NCI-H446 treated with DMSO at 0.1 percent for 48 hours (cell line): ENCODE measurements around the gene MEG3.

Experiments used
- DNase-seq: peaks from one replicate; lab custom pipeline; 2025; lab: John Stamatoyannopoulos, UW

MEG3 gene

DNA sequence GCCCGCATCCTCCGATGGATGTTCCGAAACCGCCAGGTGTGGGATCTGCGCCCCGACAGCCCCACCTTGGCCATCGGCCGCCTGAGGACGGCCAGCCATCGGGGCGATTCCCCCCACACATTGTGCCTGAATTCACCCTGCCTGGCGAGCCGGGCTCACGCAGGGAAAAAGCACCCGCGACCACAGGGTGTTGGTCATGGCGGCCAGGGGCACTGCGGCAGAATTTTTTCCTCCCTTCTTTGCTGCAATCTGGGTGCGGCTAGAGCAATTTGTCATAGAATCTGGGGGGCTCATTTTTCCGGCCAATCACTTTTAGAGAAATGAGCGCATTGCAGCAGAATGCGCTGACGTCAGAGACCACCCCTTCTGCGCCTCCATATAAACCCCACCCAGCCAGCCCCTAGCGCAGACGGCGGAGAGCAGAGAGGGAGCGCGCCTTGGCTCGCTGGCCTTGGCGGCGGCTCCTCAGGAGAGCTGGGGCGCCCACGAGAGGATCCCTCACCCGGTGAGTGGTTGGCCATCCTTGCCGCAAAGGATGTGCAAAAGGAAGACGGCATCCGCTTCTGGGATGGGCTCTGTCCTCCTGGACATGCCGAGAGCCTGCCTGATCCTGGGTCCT, at the start of gene MEG3:
Gene MEG3 (plus strand): TSS at position 406 of the 619 bp plus-strand sequence.
- no peak for DNase-seq

DNA sequence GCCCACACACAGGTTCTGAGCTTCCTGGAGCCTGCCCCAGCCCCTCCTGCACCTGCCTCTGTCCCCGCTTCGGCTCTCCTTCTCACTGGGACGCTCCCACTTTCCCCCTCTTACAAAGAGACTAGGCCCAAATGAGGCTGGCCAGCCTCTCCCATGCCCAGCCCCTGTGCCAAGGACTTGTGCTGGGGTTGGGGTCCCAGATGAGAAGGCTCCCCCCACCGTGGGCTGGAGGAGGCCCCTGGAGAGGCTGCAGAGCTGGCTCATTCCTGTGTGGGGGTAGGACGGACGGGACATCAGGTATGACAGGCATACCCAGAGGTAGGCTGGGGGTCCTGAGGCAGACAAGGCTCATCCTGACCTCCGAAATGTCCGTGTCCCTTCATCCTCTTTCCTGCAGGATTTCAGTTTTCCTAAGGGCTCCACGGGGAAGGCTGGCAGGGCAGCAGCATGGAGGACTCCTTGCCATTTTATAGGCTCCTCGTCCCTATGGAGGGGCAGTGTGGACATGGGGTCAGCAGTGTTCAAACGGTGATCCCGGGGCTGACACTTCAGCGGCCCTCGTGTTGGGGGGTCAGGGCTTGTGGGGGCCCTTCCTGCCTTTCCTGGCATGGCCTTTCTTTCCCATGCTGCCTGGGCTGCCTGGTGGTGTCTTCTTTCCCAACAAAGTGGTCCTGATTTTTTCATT, 49.1 kb upstream of the MEG3 start:
- no peak for DNase-seq

DNA sequence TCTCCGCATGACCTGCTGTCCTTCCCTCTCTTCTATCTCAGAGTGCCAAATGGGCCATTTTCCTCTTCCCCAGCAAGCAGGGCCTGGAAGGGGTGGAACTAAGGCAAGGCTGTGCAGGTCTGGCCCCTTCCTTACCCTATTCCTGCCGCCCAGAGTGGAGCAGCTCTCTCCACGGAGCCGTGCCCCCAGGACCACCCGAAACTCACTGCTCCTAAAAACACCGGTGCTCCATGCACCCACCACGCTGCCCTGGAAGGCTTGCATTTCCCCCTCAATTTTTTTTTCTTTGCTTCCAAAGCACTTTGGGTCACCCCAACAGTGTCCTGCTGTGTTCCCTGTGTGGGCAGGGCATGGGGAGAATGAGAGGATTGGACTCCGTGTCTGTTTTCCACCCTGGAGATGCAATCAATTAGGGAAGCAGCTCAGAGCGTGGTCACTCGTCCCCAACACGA, 48.5 kb upstream of the MEG3 start:
- no peak for DNase-seq

DNA sequence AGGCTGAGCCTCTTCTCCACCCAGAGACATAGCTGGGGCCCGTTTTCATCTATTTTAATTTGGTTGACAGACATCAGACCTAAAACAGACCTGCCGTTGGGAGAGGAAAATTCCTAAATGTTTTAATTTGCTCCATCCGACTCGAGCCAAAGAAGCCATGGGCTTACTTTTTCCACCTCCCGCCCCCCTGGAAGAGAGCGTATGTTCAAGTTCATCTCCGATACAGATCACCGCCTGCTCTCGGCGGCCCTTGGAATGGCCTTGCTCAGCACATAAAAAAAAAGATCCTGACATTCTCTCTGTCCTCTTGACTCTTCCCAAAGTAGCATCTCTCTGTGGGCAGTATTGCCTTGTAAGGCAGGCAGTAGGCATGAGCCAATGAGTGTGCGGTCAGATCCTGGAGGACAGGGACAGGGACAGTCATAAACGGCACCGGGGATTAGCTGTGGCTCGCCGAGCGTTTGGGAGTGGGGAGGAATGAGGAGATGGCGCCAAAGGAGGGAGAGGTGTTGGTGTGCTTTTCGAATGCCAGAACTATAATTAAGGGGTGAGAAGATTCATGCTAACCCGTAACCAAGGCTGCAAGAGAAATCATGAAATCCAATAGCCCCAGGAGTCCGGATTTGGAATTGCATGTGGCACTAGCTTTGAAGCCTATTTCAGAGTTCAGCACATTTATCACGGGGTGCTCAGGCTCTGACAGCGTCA, 47.9 kb upstream of the MEG3 start:
- DNase-seq: no peak

DNA sequence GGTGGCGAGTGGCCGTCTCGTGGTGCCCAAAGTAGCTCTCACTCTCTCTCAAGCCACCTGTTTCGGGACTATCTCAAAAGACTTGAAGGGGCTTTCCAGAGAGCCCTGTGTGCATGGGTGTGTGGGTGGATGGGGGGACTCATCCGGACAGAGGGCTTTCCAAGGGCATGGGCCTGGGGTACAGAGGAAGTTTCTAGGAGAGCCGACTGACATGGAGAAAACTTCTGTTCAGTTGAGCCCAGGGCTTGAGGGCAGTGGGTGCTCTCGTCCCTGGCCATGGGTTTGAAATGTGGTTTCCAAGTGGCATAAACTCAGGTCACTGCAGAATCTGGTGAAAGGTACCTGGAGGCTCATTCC, 47.4 kb upstream of the MEG3 start:
- no peak for DNase-seq

DNA sequence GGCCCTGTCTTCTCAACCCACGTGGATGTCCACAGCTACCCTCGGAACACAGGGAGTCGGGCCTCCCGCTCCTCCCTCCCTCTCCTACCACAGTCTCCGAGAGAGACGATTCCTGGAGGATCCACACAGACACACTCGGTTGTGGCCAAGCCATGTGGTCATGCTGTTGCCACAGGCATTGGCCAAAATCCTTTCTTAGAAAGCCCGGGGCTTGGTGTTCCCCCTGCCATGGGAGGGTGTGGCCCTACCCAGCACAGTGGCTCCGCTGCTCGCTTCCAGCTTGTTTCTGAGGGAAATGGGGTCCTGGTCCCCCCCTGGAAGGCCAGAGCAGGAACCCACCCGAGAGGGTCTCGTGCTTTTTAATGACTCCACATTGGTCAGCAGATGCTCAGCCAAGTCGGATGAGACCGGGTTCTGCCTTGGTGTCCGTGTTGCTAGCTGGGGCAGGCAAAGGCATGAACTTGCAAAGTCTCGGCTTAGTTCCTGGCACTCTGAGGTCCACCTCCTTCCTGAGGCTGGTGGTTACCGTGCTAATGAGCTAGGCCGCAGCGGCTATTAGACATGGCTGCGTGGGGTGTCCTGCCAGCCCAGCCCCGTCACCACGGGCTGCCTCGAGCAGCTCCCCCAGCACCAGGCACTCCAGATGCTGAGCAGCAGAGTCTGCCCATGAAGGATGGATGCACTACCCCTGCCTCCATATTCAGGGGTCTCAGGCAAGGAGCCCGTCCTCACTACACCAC, 46.8 kb upstream of the MEG3 start:
- no peak for DNase-seq

DNA sequence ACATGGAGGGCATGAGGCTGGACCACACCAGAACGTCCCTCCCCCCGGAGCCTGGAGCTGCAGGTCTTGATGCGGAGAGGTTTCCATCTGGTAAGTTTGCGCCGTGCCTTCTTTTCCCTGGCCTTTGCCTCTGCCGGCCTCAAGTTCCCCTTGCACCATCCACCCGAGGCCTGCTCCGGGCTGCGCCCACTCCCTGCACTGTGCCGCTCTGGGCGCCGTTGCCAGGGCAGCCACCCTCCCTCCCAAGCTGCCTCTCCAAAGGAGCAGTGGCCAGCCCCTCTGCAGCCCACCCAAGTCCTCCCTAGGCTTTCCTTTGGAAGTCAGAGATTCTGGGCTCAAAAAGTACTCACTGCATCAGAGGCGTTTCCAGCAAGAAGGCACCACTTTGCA, 46.2 kb upstream of the MEG3 start:
- DNase-seq: no peak

DNA sequence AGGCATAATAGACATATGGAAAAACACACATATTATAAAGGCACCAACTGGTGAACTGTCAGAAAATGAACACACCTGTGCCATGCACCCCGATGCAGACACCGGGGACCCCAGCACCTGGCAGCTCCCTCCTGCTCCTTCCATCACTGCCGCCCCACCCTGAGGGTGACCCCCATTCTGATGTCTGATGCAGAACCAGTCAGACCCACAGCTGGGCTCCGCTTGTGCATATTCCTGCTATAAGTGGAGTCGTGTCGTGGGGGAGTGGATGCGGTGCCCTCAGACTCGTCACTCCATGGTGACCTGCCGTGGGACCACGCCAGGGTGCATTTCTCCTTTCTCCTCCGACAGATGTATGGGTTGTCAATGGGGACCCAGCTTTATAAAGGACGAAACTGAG, 45.7 kb upstream of the MEG3 start:
- DNase-seq: no peak

DNA sequence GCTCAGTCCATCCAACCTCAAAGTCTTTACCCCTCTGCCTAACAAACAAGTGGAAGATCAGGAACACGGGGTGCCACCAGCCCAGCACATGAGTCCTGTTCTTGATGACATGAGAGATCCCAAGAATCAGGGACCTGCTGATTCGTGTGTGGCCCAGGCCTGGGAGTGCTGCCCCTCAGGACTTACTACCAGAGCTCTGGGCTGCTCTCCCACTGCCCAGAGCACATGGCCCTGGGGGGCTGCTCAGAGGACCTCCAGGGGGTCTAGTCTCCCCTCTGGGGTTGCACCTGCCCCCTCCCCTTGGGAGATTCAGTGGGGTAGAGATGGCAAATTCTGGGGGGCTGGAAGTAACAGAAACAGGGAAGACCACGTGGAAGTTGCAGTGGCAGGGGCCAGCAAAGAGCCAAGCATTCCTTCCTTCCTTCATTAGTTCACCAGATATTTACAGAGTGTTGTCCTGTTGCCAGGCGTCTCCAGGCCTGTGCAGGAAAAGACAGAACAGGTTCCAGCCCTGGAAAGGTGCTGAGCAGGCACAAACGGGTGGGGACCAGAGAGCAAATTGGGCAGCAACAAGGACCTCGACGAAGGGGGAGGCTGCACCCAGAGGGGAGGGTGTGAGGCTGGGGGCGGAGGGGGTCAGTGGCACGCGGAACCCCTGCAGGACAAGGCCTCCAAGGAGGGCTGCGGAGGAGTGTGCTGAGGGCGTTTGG, 45.1 kb upstream of the MEG3 start:
- no peak for DNase-seq

DNA sequence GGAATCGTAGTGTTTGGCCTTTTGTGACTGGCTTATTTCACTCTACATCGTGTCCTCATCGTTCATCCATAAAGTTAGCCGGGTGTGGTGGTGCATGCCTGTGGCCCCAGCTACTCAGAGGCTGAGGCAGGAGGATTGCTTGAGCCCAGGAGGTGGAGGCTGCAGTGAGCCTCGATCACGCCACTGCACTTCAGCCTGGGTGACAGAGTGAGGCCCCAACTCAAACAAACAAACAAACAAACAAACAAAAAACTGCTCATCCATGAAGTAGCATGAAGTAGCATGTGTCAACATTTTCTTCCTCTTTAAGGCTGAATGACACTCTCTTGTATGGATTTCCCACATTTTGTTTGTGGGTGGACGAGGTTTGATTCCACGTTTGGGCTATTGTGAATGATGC, 44.0 kb upstream of the MEG3 start:
- DNase-seq: no peak

DNA sequence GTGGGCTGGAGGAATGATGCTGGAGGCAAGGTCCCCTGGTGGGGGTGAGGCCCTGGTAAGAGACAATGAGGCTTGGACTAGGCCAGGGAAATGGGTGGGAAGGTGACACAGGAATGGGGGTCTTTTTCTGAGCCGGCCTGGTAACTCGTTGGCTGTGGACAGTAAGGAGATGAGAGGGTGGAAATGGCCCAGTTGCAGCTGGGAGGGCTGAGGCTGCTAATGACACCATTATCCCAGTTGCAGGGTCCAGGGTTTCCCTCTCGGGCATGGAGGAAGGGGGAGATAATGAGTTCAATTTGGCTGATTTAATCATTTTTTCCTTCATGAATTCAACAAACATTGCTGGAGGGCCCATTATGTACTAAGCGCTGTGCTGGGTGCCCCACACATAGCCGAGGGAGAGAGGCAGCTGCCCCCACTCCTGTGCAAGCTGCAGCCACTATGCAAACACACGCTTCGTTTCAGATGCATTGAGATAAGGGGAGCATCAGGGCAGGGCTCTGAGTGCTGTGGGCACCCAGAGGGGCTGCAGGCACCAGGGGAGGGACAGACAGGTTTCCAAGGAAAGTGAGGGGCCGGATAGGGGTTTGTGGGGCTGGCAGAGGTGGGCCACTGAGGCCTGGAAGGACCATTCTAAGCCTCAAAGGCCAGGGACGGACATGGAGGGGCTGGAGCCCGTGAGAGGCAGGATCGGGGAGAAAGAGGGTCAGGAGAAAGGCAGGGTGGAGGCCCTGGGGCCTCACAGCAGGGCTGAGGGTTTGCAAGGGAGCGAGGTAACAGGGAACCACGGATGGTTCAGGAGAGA, 43.2 kb upstream of the MEG3 start:
- no peak for DNase-seq

DNA sequence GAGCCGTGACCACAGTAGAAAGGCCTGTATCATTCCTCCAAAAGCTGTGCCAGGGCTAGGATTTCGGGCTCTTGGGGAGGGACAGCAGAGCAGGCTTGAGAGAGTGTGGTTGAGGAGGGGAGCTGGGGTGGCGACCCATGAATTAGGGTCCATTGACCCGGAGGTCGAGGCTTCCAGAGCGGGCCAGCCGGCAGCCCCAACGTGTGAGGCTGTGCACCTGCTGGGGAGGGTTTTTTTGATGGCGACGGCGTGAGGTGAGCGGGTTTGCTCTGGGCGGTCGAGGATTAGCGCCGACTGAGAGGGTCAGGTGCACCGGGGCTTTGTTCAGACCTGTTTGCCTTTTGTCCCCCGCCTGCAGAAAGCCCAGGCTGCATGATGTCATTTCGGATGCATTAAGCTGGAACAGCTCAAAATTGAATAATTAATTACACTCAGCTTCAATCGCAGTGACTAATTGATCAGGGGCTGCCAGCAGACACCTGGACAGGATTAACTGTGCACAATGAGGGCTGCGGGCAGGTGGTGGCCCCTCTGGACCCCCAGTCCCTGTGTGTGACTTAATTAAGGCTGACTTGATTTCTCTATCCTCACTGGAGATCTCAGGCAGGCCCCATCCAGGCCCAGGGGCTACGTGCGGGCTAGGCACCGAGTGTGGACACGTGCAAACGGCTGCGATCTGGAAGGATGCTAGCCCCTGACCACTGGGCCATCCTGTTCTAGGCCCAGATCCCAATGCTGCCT, 42.1 kb upstream of the MEG3 start:
- no peak for DNase-seq

DNA sequence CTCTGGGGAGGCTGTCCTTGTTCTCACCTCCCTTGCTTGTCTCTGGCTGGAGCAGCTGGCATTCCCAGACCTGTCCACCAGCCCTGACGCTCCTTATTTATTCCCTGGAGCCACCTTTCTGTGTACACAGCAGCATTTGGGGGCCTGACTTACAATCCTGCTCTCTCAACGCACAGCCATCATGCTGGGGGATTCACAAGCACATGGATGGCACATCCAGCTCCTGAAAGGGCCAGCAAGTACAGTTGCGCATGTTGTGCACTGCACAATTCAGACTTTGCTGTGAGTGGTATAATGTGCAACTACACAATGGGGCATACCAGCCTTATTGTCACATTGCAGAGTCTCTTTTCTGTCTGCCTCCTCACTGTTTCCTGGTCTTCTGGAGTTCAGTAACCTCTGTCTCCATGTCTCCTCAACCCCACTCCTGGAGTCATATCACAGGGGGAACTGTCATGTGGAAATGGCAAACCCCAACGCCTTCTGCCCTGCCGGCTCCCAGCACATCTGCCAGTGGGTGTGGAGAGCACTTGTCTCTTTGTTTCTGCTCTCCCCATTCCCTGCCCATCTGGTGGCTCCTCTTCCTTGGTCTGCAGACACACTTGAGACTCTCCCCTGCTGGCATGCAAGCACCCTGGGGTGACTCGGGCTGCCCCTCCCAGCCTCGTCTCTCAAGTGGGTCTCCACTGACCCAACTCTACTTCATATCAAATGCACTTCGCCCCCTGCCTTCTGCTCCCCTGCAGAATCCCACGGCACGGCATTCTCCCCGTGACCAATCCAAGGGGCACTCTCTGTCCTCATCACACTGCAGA, 41.2 kb upstream of the MEG3 start:
- DNase-seq: no peak

DNA sequence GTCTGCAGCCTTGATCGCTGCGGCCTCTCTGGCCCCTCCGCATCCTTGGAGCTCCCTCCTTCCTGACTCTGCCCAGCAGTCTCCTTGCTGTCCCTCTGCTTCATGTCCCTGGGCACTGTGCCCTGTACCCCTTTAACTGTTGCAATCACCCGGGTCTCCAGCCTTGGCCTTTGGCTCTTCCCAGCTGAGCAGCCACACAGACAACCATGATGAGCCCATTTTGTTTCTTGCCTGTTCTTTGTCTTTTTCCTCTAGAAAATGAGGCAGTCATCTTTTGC, 40.6 kb upstream of the MEG3 start:
- DNase-seq: no peak

DNA sequence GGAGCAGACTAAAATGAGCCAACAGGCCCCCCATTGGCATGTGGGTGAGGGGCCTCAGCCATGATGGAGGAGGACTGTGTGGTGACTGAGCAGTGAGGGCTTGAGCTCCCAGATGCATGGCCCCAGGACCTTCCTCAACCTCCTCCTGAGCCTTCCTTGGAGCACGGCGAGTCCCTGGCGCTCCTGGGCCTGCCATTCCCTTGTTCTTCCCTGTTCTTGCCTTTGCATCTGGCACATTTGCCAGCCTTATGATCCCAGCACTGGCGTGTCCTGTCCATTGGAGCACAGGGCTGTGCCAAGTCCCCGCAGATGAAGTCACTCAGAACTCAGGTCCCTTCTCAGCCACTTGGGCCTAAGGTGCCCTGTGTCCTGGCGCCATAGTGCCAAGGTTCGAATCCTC, 40.3 kb upstream of the MEG3 start:
- no peak for DNase-seq

DNA sequence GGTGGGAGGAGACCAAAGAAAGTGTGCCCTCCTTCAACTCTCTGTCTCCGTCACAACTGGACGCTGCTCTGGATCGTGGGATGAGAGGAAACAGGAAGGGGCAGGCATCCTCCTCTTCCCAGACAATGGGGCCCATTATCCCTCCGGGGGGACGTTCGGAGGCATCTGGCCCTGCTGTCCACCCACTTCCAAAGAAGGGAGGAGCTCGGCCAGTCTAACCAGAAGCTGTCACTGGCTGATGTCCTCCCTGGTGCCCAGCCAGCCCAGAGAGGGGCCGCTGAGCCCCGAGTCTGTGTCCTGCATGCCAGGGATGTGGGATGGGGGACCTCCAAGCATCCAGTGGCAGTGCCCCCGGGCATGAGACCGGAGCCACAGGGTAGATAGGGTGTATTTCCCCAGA, 39.8 kb upstream of the MEG3 start:
- no peak for DNase-seq

DNA sequence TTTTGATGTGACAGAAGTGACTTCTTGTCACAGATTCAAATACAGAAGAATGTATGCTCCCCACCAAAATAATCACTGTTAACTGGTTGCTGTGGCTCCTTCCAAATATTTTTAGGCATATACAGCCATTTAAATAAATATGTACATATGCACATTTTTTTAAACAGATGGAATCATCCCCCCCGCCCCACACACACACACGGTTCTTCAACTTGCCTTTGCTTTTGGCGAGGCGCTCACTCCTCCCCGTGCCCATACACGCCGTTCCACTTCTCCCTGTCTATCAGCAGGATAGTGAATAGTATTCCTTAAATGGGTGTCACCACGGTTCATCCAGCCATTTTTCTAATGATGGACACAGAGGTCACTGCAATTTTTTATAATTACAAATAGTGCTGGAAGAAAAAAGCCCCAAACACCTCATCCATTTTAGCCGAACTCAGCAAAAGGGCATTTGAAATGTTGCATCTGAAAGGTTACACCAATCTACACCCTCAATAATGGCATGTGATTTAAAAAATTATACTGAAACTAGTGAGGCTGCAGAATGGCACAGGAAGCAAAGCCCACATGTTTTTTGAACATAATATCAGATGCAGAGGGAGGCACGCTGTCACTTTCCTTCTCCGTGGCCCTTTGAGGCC, 39.2 kb upstream of the MEG3 start:
- DNase-seq: no peak

DNA sequence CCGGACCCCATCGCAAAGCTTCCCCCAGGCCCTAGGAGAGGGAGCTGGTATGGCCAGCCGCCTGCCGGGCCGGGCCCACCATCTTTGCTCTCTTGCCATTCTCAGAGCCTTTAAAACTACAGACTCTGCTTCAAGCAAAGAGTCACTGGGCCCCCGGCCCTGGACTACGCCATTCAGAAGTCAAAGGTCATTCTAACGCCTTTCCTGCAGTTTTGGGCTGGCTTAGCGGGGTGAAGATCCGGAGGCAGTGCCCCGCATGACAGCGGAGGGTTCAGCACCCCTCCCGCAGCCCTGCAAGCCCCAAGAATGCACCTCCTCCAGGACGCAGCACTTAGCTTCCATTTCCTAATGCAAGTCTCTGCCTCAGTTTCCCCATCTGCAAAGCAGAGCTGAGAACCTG, 38.3 kb upstream of the MEG3 start:
- DNase-seq: no peak

DNA sequence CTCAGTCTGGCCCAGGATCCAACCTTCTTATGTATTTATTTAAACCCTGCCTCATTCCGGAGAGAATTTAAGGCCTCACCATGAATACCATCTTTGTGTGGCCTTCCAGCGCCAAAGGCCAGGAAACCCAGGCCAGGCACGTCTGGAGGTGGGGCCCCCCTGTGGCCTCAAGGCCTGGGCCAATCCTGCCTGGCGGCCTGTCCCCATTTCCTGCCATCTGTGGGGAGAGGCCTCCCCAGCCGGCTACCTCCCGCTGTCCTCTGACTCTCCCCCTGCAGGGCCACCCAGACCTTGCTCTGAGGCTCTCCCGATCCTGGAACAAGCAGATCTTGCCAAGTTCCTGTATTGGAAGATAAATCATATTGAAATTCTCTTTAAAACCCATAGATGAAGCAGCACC, 37.4 kb upstream of the MEG3 start:
- no peak for DNase-seq

DNA sequence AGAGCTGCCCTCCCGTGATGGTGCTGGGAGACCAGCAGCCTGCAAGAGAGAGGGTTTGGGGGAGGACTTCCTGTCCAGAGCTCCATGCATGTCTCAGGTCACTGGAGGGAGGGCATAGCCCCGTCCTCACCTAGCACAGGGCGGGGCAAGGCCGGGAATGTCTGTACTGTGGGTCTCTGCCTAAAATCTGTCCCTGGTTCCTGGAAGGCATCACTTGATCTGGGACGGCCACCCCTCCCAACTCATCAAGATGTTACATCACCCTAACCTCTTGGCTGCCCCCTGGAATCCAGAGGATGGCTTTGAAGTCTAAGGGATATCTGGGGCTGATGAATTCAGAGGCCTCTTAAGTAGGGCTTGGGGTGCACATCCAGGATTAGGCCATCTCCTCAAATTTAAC, 37.0 kb upstream of the MEG3 start:
- no peak for DNase-seq
